Liver (tissue), 9 donors: Measurements from ENCODE around the gene SMYD2. TPM values are rescaled to one million over a fixed set of nuclear protein-coding genes. Genes with fewer than 3 reads are reported as not detected.

ENCODE experiments used
- DNase-seq: peaks from one replicate; pipeline ENCODE4 v3.0.0-alpha.2; 2017; ENCODE audit warnings: low spot score
- H3K27ac ChIP-seq, 2 donors: one replicate each; pipeline ENCODE4 v1.7.0; 2013; ENCODE audit warnings: inconsistent platforms in 2 of 2, low read length in 2 of 2, control low read depth in 1 of 2, low read depth in 1 of 2, mild to moderate bottlenecking in 1 of 2
- H3K27me3 ChIP-seq, 4 donors: one replicate each; pipeline versions ENCODE4 v1.6.1 to v1.7.0; 2013; ENCODE audit warnings: low read length in 3 of 4, inconsistent platforms in 1 of 4, mild to moderate bottlenecking in 1 of 4, moderate library complexity in 1 of 4; ENCODE audit not compliant: control insufficient read depth in 4 of 4, insufficient read depth in 4 of 4
- H3K36me3 ChIP-seq, 4 donors: one replicate each; pipeline versions ENCODE4 v1.6.1 to v1.7.0; 2013; ENCODE audit warnings: low read length in 3 of 4, mild to moderate bottlenecking in 3 of 4, low read depth in 1 of 4, moderate library complexity in 1 of 4; ENCODE audit not compliant: control insufficient read depth in 4 of 4, insufficient read depth in 3 of 4
- H3K4me1 ChIP-seq, 4 donors: one replicate each; pipeline versions ENCODE4 v1.6.1 to v1.7.0; 2013; ENCODE audit warnings: low read length in 3 of 4, mild to moderate bottlenecking in 3 of 4, moderate library complexity in 1 of 4; ENCODE audit not compliant: control insufficient read depth in 4 of 4, insufficient read depth in 4 of 4
- H3K4me3 ChIP-seq, 3 donors: one replicate each; pipeline versions ENCODE4 v1.6.1 to v1.7.0; 2013; ENCODE audit warnings: low read length in 3 of 3, control low read depth in 1 of 3, low read depth in 1 of 3, mild to moderate bottlenecking in 1 of 3
- H3K9ac ChIP-seq, 2 donors: one replicate each; pipeline ENCODE4 v1.7.0; 2013; ENCODE audit warnings: low read length in 2 of 2, mild to moderate bottlenecking in 2 of 2, moderate library complexity in 2 of 2, control low read depth in 1 of 2, low read depth in 1 of 2
- H3K9me3 ChIP-seq, 4 donors: one replicate each; pipeline versions ENCODE4 v1.6.1 to v1.7.0; 2013; ENCODE audit warnings: low read length in 3 of 4; ENCODE audit not compliant: control insufficient read depth in 4 of 4
- FOXA1 ChIP-seq: IDR thresholded peaks from 2 replicates; pipeline ENCODE4 v1.6.1; 2016; ENCODE audit warnings: antibody characterized with exemption
- FOXA2 ChIP-seq: IDR thresholded peaks from 2 replicates; pipeline ENCODE4 v1.6.1; 2016; ENCODE audit warnings: antibody characterized with exemption
- GABPA ChIP-seq, 2 donors: IDR thresholded peaks in 1 of 2; conservative IDR thresholded peaks in 1 of 2; 2 replicates each; pipeline ENCODE4 v1.6.1; 2016; ENCODE audit warnings: antibody characterized with exemption in 2 of 2, mild to moderate bottlenecking in 1 of 2, moderate library complexity in 1 of 2
- HNF4G ChIP-seq: IDR thresholded peaks from 2 replicates; pipeline ENCODE4 v1.6.1; 2016; ENCODE audit warnings: antibody characterized with exemption
- JUND ChIP-seq, 2 donors: IDR thresholded peaks; 2 replicates each; pipeline ENCODE4 v1.6.1; 2016; ENCODE audit warnings: antibody characterized with exemption in 2 of 2
- RAD21 ChIP-seq, 2 donors: IDR thresholded peaks; 2 replicates each; pipeline ENCODE4 v1.6.1; 2016; ENCODE audit warnings: antibody characterized with exemption in 2 of 2, mild to moderate bottlenecking in 2 of 2
- SP1 ChIP-seq: IDR thresholded peaks from 2 replicates; pipeline ENCODE4 v1.6.1; 2018; ENCODE audit warnings: antibody characterized with exemption, mild to moderate bottlenecking
- TAF1 ChIP-seq: conservative IDR thresholded peaks from 2 replicates; pipeline ENCODE4 v1.6.1; 2016; ENCODE audit warnings: antibody characterized with exemption, mild to moderate bottlenecking
- WGBS: extraction: QIAGEN DNeasy Blood & Tissue Kit; methylation state at CpG from one replicate; pipeline ENCODE4 v1.1.7; 2013; 5-methylcytosine and 5-hydroxymethylcytosine counted together
- polyA plus RNA-seq, 2 donors: library from polyadenylated mRNA; stranded (reverse) in 1 of 2; unstranded in 1 of 2; fragments of 200-250 nt in 1 of 2; fragments of >200 nt in 1 of 2; fragmentation: Nextera tagmentation in 1 of 2; extraction: Ambion mirVana in 1 of 2; gene quantifications; one replicate each; pipeline versions ENCODE4 v1.2.1 to v1.2.3, GENCODE V29; 2013 to 2015
- total RNA-seq, 2 donors: library from RNA; depleted of rRNA; stranded (reverse); fragments of >200 nt; gene quantifications; one replicate each; pipeline ENCODE4 v1.2.3, GENCODE V29; 2014
- TF ChIP-seq, protein P1 (sequence below): IDR thresholded peaks from 2 replicates; pipeline ENCODE4 v1.6.1; 2016; ENCODE audit warnings: antibody characterized with exemption, mild to moderate bottlenecking
- TF ChIP-seq, protein P2 (sequence below): IDR thresholded peaks from 2 replicates; pipeline ENCODE4 v1.6.1; 2016; ENCODE audit warnings: antibody characterized with exemption
- TF ChIP-seq, protein P3 (sequence below): fragments of 150-350 bp; IDR thresholded peaks from 2 replicates; pipeline ENCODE4 v1.5.1; 2017; ENCODE audit warnings: improper control_type of control experiment, low read depth, low read length; ENCODE audit not compliant: missing input control
- TF ChIP-seq, protein P4 (sequence below): IDR thresholded peaks from 2 replicates; pipeline ENCODE4 v1.6.1; 2016; ENCODE audit warnings: antibody characterized with exemption
- donor health status: healthy.
- donor health status: healthy.
- donor health status: healthy.
- donor health status: healthy.
- donor health status: healthy.

The SMYD2 gene
- total and polyA plus RNA-seq, 4 donors: 11.9 to 20.2 (median 17.2) TPM

DNA sequence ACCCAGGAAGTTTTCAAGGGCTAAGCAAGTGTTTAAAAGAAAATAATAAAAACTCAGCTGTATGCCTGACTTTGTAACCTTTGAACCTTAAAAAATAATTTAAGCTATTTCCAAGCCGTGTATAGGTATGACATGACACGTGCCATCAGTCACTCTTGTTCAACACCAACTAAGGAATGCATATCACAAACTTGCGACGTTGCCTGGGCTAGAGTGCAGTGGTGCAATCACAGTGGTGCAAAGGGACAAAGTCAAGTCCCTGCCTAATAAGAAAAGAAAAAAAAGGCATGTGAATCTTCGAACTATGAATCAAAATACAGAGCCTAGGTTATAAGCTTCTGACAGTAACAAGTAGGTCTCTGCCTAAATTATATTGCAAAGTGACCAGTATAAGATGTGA is 79.2 kb downstream of the SMYD2 start (continued):
- TF ChIP-seq, protein P1, sequence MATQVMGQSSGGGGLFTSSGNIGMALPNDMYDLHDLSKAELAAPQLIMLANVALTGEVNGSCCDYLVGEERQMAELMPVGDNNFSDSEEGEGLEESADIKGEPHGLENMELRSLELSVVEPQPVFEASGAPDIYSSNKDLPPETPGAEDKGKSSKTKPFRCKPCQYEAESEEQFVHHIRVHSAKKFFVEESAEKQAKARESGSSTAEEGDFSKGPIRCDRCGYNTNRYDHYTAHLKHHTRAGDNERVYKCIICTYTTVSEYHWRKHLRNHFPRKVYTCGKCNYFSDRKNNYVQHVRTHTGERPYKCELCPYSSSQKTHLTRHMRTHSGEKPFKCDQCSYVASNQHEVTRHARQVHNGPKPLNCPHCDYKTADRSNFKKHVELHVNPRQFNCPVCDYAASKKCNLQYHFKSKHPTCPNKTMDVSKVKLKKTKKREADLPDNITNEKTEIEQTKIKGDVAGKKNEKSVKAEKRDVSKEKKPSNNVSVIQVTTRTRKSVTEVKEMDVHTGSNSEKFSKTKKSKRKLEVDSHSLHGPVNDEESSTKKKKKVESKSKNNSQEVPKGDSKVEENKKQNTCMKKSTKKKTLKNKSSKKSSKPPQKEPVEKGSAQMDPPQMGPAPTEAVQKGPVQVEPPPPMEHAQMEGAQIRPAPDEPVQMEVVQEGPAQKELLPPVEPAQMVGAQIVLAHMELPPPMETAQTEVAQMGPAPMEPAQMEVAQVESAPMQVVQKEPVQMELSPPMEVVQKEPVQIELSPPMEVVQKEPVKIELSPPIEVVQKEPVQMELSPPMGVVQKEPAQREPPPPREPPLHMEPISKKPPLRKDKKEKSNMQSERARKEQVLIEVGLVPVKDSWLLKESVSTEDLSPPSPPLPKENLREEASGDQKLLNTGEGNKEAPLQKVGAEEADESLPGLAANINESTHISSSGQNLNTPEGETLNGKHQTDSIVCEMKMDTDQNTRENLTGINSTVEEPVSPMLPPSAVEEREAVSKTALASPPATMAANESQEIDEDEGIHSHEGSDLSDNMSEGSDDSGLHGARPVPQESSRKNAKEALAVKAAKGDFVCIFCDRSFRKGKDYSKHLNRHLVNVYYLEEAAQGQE: no peak
- TF ChIP-seq TAF1: no peak

DNA sequence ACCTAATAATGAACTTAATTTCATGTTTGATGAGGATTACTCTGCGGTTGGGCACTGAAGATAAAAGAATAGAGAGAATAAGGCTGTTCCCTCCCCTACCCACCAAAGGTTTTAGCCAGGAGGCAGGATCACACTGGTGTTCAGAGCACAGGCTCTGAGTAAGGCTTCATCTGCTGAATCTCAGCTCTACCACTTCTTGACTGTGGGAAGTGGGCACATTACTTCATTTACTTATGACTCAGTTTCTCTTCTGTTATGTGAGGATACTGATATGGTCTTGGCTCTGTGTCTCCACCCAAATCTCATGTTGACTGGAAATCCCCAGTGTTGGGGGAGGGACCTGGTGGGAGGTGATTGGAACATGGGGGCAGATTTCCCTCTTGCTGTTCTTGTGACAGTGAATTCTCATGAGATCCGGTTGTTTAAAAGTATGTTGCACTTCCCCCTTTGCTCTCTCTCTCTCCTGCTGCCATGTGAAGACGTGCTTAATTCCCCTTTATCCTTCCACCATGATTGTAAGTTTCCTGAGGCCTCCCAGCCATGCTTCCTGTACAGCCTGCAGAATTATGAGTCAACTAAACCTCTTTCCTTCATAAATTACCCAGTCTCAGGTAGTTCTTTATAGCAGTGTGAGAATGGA is 79.7 kb downstream of the SMYD2 start:
- no peaks in the 10 kb centered on the region for H3K4me1 ChIP-seq
- H3K9ac ChIP-seq: no peak overlapping the region
- no peak overlapping the region for H3K4me3 ChIP-seq
- no peak for TF ChIP-seq FOXA1
- TF ChIP-seq, protein P2, sequence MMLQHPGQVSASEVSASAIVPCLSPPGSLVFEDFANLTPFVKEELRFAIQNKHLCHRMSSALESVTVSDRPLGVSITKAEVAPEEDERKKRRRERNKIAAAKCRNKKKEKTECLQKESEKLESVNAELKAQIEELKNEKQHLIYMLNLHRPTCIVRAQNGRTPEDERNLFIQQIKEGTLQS: no peak
- no peak for TF ChIP-seq FOXA2
- TF ChIP-seq TAF1: no peak
- no peak for TF ChIP-seq RAD21 (IDR thresholded peaks at IDR 0.05)
- TF ChIP-seq JUND (IDR thresholded peaks at IDR 0.05): no peak
- TF ChIP-seq, protein P3, sequence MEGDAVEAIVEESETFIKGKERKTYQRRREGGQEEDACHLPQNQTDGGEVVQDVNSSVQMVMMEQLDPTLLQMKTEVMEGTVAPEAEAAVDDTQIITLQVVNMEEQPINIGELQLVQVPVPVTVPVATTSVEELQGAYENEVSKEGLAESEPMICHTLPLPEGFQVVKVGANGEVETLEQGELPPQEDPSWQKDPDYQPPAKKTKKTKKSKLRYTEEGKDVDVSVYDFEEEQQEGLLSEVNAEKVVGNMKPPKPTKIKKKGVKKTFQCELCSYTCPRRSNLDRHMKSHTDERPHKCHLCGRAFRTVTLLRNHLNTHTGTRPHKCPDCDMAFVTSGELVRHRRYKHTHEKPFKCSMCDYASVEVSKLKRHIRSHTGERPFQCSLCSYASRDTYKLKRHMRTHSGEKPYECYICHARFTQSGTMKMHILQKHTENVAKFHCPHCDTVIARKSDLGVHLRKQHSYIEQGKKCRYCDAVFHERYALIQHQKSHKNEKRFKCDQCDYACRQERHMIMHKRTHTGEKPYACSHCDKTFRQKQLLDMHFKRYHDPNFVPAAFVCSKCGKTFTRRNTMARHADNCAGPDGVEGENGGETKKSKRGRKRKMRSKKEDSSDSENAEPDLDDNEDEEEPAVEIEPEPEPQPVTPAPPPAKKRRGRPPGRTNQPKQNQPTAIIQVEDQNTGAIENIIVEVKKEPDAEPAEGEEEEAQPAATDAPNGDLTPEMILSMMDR: no peak
- TF ChIP-seq, protein P1: no peak
- TF ChIP-seq SP1: no peak
- TF ChIP-seq, protein P4, sequence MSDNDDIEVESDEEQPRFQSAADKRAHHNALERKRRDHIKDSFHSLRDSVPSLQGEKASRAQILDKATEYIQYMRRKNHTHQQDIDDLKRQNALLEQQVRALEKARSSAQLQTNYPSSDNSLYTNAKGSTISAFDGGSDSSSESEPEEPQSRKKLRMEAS: no peak
- TF ChIP-seq GABPA (IDR thresholded peaks at IDR 0.05 in 1 of 2, conservative IDR thresholded peaks at IDR 0.05 in 1 of 2): no peak
- TF ChIP-seq HNF4G: no peak
- H3K27me3 ChIP-seq: no peaks in the 10 kb centered on the region
- H3K36me3 ChIP-seq: no peaks in the 10 kb centered on the region
- no peaks in the 10 kb centered on the region for H3K9me3 ChIP-seq
- DNase-seq: no peak
- no peak overlapping the region for H3K27ac ChIP-seq
- 88% methylated on average over 3 of the region's 3 CpGs for WGBS
